Esophagus (tissue), 2 donors: Measurements from ENCODE around the gene GALNT13. TPM values are rescaled to one million over a fixed set of nuclear protein-coding genes. Genes with fewer than 3 reads are reported as not detected.

Experiments used
- H3K27ac ChIP-seq, 2 donors: one replicate each; pipeline ENCODE4 v1.5.1; 2013; ENCODE audit warnings: low read depth in 2 of 2, mild to moderate bottlenecking in 2 of 2, inconsistent platforms in 1 of 2, low read length in 1 of 2, moderate library complexity in 1 of 2
- H3K27me3 ChIP-seq, 2 donors: one replicate each; pipeline ENCODE4 v1.6.1; 2013; ENCODE audit warnings: low read length in 2 of 2, control low read depth in 1 of 2, mild to moderate bottlenecking in 1 of 2; ENCODE audit not compliant: insufficient read depth in 2 of 2, control insufficient read depth in 1 of 2
- H3K36me3 ChIP-seq, 2 donors: one replicate each; pipeline ENCODE4 v1.6.1; 2013; ENCODE audit warnings: low read length in 1 of 2; ENCODE audit not compliant: control insufficient read depth in 2 of 2, insufficient read depth in 2 of 2
- H3K4me1 ChIP-seq, 2 donors: one replicate each; pipeline ENCODE4 v1.6.1; 2013; ENCODE audit warnings: low read length in 1 of 2; ENCODE audit not compliant: control insufficient read depth in 2 of 2, insufficient read depth in 2 of 2
- H3K4me3 ChIP-seq, 2 donors: one replicate each; pipeline ENCODE4 v1.5.1; 2013; ENCODE audit warnings: low read length in 2 of 2, mild to moderate bottlenecking in 2 of 2, low read depth in 1 of 2, moderate library complexity in 1 of 2
- H3K9me3 ChIP-seq, 2 donors: one replicate each; pipeline ENCODE4 v1.6.1; 2013; ENCODE audit warnings: mild to moderate bottlenecking in 2 of 2, low read depth in 1 of 2, low read length in 1 of 2, moderate library complexity in 1 of 2; ENCODE audit not compliant: control insufficient read depth in 2 of 2, insufficient read depth in 1 of 2
- WGBS, 2 donors: extraction: QIAGEN DNeasy Blood & Tissue Kit; methylation state at CpG; one replicate each; pipeline ENCODE4 v1.1.7; 2013; 5-methylcytosine and 5-hydroxymethylcytosine counted together
- polyA plus RNA-seq, 2 donors: library from polyadenylated mRNA; stranded (reverse); fragments of 200-250 nt; gene quantifications; one replicate each; pipeline ENCODE4 v1.2.3, GENCODE V29; 2013
- donor health status: healthy with polysubstance abuse.
- donor health status: Bipolar disorder and iron deficiency.

Gene GALNT13
- polyA plus RNA-seq, 2 donors, result 0.02 TPM; not detected in 1

- Histone ChIP-seq H3K9me3 (peaks cover 0 to 5% of the 10 kb centered on the region in 2 donors), H3K4me3 (no peak overlapping the region), H3K27me3 (peaks cover 0 to 3% of the 10 kb centered on the region in 2 donors)
Observed at GRCh38 chr2:153873052-153874048, 1.6 kb downstream of the GALNT13 start.

GRCh38 chr2:153875801-153876466 lies 4.2 kb downstream of the GALNT13 start:
- peaks cover 4 to 10% of the 10 kb centered on the region in 2 donors for H3K4me1 ChIP-seq
- WGBS, 2 donors, result 63 to 68% methylated on average over 2 of the region's 2 CpGs
- H3K9me3 ChIP-seq, result peaks cover 0 to 5% of the 10 kb centered on the region in 2 donors
- no peak overlapping the region for H3K27ac ChIP-seq
- H3K4me3 ChIP-seq, result no peak overlapping the region
- peaks cover 0 to 3% of the 10 kb centered on the region in 2 donors for H3K27me3 ChIP-seq
- no peaks in the 10 kb centered on the region for H3K36me3 ChIP-seq

More at GRCh38 chr2:153873052-153874048, 1.6 kb downstream of the GALNT13 start:
- H3K4me1 ChIP-seq, result peaks cover 4 to 10% of the 10 kb centered on the region in 2 donors
- H3K27ac ChIP-seq, result no peak overlapping the region
- WGBS, 2 donors, result 8 to 9% methylated on average over 36 of the region's 36 CpGs
- H3K36me3 ChIP-seq, result no peaks in the 10 kb centered on the region

- WGBS, 2 donors, result 69 to 82% methylated on average over 2 of the region's 2 CpGs
Observed at GRCh38 chr2:153880926-153881325, 9.2 kb downstream of the GALNT13 start.

GRCh38 chr2:153886833-153887232 lies 15.1 kb downstream of the GALNT13 start:
- H3K27ac ChIP-seq, result no peak overlapping the region
- H3K9me3 ChIP-seq, result no peaks in the 10 kb centered on the region
- H3K27me3 ChIP-seq, result no peaks in the 10 kb centered on the region
- no peaks in the 10 kb centered on the region for H3K36me3 ChIP-seq
- no peak overlapping the region for H3K4me3 ChIP-seq
- H3K4me1 ChIP-seq, result no peaks in the 10 kb centered on the region

More at GRCh38 chr2:153880926-153881325, 9.2 kb downstream of the GALNT13 start:
- Histone ChIP-seq H3K36me3 (no peaks in the 10 kb centered on the region), H3K9me3 (no peaks in the 10 kb centered on the region), H3K27ac (no peak overlapping the region), H3K4me3 (no peak overlapping the region), H3K27me3 (no peaks in the 10 kb centered on the region), H3K4me1 (no peaks in the 10 kb centered on the region)

- no peaks in the 10 kb centered on the region for H3K36me3 ChIP-seq
- 7 to 22% methylated on average over 1 of the region's 1 CpG for WGBS, 2 donors
- H3K9me3 ChIP-seq, result no peaks in the 10 kb centered on the region
- H3K4me3 ChIP-seq, result no peak overlapping the region
- H3K27ac ChIP-seq, result no peak overlapping the region
- H3K4me1 ChIP-seq, result no peaks in the 10 kb centered on the region
- no peaks in the 10 kb centered on the region for H3K27me3 ChIP-seq
Observed at GRCh38 chr2:153890576-153890975, 18.9 kb downstream of the GALNT13 start.

GRCh38 chr2:153891051-153891450 lies 19.3 kb downstream of the GALNT13 start:
- no peak overlapping the region for H3K4me3 ChIP-seq
- no peaks in the 10 kb centered on the region for H3K36me3 ChIP-seq
- no peaks in the 10 kb centered on the region for H3K4me1 ChIP-seq
- no peaks in the 10 kb centered on the region for H3K9me3 ChIP-seq
- no peaks in the 10 kb centered on the region for H3K27me3 ChIP-seq
- no peak overlapping the region for H3K27ac ChIP-seq

GRCh38 chr2:153912798-153913396 lies 41.2 kb downstream of the GALNT13 start:
- Histone ChIP-seq H3K9me3 (peaks cover 3 to 8% of the 10 kb centered on the region in 2 donors), H3K27ac (no peak overlapping the region), H3K27me3 (no peaks in the 10 kb centered on the region), H3K4me3 (no peak overlapping the region), H3K4me1 (no peaks in the 10 kb centered on the region), H3K36me3 (no peaks in the 10 kb centered on the region)
- 72 to 76% methylated on average over 3 of the region's 3 CpGs for WGBS, 2 donors

GRCh38 chr2:153917570-153917969 lies 45.8 kb downstream of the GALNT13 start:
- H3K4me1 ChIP-seq, result no peaks in the 10 kb centered on the region
- H3K36me3 ChIP-seq, result no peaks in the 10 kb centered on the region
- H3K27ac ChIP-seq, result no peak overlapping the region
- peaks cover 3 to 8% of the 10 kb centered on the region in 2 donors for H3K9me3 ChIP-seq
- no peak overlapping the region for H3K4me3 ChIP-seq
- H3K27me3 ChIP-seq, result no peaks in the 10 kb centered on the region

GRCh38 chr2:153935511-153935910 lies 63.8 kb downstream of the GALNT13 start:
- Histone ChIP-seq H3K27me3 (no peaks in the 10 kb centered on the region), H3K9me3 (no peaks in the 10 kb centered on the region), H3K4me1 (no peaks in the 10 kb centered on the region), H3K36me3 (no peaks in the 10 kb centered on the region), H3K4me3 (no peak overlapping the region), H3K27ac (no peak overlapping the region)
